H1 (cell line): ENCODE results near the gene CD248. TPM values are rescaled to one million over a fixed set of nuclear protein-coding genes. Genes with fewer than 3 reads are reported as not detected.

Experiments
- ASH2L ChIP-seq: fragments of 200-600, 300-600 bp; sonication (generic); IDR thresholded peaks from one replicate; pipeline ENCODE4 v1.7.1; 2017; ENCODE audit warnings: low read length
- ATF3 ChIP-seq: IDR thresholded peaks from 2 replicates; pipeline ENCODE4 v1.6.1; 2011; ENCODE audit warnings: low read depth, mild to moderate bottlenecking, low read length; ENCODE audit not compliant: insufficient read depth
- BCL11A ChIP-seq, 2 experiments: IDR thresholded peaks; one replicate each; pipeline ENCODE4 v1.6.1; 2011; ENCODE audit warnings: low read depth in 2 of 2, low read length in 2 of 2, mild to moderate bottlenecking in 2 of 2
- BRCA1 ChIP-seq: IDR thresholded peaks from 2 replicates; pipeline ENCODE4 v1.6.1; 2012; ENCODE audit warnings: low read depth, low read length, improper control_type of control experiment
- CREB1 ChIP-seq: IDR thresholded peaks from 2 replicates; pipeline ENCODE4 v1.6.1; 2012; ENCODE audit warnings: inconsistent platforms
- CTCF ChIP-seq, 3 experiments: IDR thresholded peaks; 1 replicate in 2 of 3; 2 replicates in 1 of 3; pipeline versions ENCODE4 v1.5.1 to v1.6.1; 2011; ENCODE audit warnings: low read length in 3 of 3, mild to moderate bottlenecking in 3 of 3, inconsistent platforms in 2 of 3, low read depth in 1 of 3, moderate library complexity in 1 of 3; ENCODE audit not compliant: insufficient read depth in 1 of 3; ENCODE audit errors: control extremely low read depth in 1 of 3
- EZH2 ChIP-seq: fragments of 200-600 bp; sonication (generic); IDR thresholded peaks from 2 replicates; pipeline ENCODE4 v1.7.1; 2012; ENCODE audit warnings: low read depth, mild to moderate bottlenecking, moderate library complexity, low read length, inconsistent platforms; ENCODE audit not compliant: severe bottlenecking
- JUN ChIP-seq: IDR thresholded peaks from 2 replicates; pipeline ENCODE4 v1.6.1; 2011; ENCODE audit warnings: low read depth, mild to moderate bottlenecking, improper control_type of control experiment, low read length
- KDM1A ChIP-seq: fragments of 200-600, 300-600 bp; sonication (generic); IDR thresholded peaks from 2 replicates; pipeline ENCODE4 v1.7.1; 2016; ENCODE audit warnings: mild to moderate bottlenecking, low read length, borderline replicate concordance
- KDM4A ChIP-seq: IDR thresholded peaks from one replicate; pipeline ENCODE4 v1.7.1; 2012; ENCODE audit warnings: low read depth, mild to moderate bottlenecking, moderate library complexity, low read length, inconsistent platforms; ENCODE audit not compliant: severe bottlenecking
- NANOG ChIP-seq: IDR thresholded peaks from 2 replicates; pipeline ENCODE4 v1.6.1; 2011; ENCODE audit warnings: low read length, low read depth, mild to moderate bottlenecking, inconsistent platforms; ENCODE audit not compliant: insufficient read depth, poor library complexity, severe bottlenecking
- PHF8 ChIP-seq: fragments of 200-600 bp; sonication (generic); conservative IDR thresholded peaks from 2 replicates; pipeline ENCODE4 v1.7.1; 2012; ENCODE audit warnings: low read depth, mild to moderate bottlenecking, inconsistent platforms, low read length, moderate library complexity
- POLR2AphosphoS5 ChIP-seq: IDR thresholded peaks from 2 replicates; pipeline ENCODE4 v1.6.1; 2011; ENCODE audit warnings: low read depth, low read length
- RAD21 ChIP-seq, 2 experiments: IDR thresholded peaks in 1 of 2; conservative IDR thresholded peaks in 1 of 2; 2 replicates each; pipeline ENCODE4 v1.6.1; 2011; ENCODE audit warnings: low read depth in 2 of 2, low read length in 2 of 2, improper control_type of control experiment in 1 of 2, inconsistent platforms in 1 of 2, mild to moderate bottlenecking in 1 of 2, moderate library complexity in 1 of 2
- SAP30 ChIP-seq: fragments of 300-600 bp; sonication (generic); IDR thresholded peaks from 2 replicates; pipeline ENCODE4 v1.7.1; 2012; ENCODE audit warnings: low read length, moderate library complexity, mild to moderate bottlenecking, inconsistent platforms; ENCODE audit not compliant: insufficient read depth, insufficient replicate concordance
- SIRT6 ChIP-seq: IDR thresholded peaks from one replicate; pipeline ENCODE4 v1.7.1; 2012; ENCODE audit warnings: low read length, inconsistent platforms
- SP4 ChIP-seq: IDR thresholded peaks from 2 replicates; pipeline ENCODE4 v1.6.1; 2012; ENCODE audit warnings: low read length, inconsistent platforms
- SUZ12 ChIP-seq: fragments of 200-600 bp; sonication (generic); IDR thresholded peaks from 2 replicates; pipeline ENCODE4 v1.6.1; 2012; ENCODE audit warnings: mild to moderate bottlenecking, inconsistent platforms, low read length, moderate library complexity, mixed read lengths
- YY1 ChIP-seq: IDR thresholded peaks from 2 replicates; pipeline ENCODE4 v1.6.1; 2011; ENCODE audit warnings: low read depth, mild to moderate bottlenecking, low read length
- polyA plus RNA-seq, 7 experiments: library from polyadenylated mRNA; depleted of rRNA in 3 of 7; stranded (reverse) in 5 of 7; unstranded in 2 of 7; fragments of >200 nt in 5 of 7; fragments of 200-250 nt in 2 of 7; gene quantifications; 1 replicate in 5 of 7; 2 replicates in 1 of 7; 4 replicates in 1 of 7; pipeline versions ENCODE4 v1.2.1 to v1.2.3, GENCODE V29; 2011 to 2013; ENCODE audit warnings: missing spikeins in 2 of 7, mixed read lengths in 2 of 7
- total RNA-seq: library from RNA; stranded (reverse); fragmentation: NEBNext Ultra II Directional; extraction: Animal tissue kit (Norgen Biotek cat#: 25700); gene quantifications from 2 replicates; pipeline ENCODE4 v1.2.1, GENCODE V29; 2021
- TF ChIP-seq, protein P1 (sequence below): IDR thresholded peaks from 2 replicates; pipeline ENCODE4 v1.6.1; 2011; ENCODE audit warnings: low read length, improper control_type of control experiment

Gene CD248
- total and polyA plus RNA-seq, 2 of the 8 experiments (the other 6 are each of a cell fraction or from before 2014, with no cell fraction given), result 2.7 to 3.9 TPM

DNA sequence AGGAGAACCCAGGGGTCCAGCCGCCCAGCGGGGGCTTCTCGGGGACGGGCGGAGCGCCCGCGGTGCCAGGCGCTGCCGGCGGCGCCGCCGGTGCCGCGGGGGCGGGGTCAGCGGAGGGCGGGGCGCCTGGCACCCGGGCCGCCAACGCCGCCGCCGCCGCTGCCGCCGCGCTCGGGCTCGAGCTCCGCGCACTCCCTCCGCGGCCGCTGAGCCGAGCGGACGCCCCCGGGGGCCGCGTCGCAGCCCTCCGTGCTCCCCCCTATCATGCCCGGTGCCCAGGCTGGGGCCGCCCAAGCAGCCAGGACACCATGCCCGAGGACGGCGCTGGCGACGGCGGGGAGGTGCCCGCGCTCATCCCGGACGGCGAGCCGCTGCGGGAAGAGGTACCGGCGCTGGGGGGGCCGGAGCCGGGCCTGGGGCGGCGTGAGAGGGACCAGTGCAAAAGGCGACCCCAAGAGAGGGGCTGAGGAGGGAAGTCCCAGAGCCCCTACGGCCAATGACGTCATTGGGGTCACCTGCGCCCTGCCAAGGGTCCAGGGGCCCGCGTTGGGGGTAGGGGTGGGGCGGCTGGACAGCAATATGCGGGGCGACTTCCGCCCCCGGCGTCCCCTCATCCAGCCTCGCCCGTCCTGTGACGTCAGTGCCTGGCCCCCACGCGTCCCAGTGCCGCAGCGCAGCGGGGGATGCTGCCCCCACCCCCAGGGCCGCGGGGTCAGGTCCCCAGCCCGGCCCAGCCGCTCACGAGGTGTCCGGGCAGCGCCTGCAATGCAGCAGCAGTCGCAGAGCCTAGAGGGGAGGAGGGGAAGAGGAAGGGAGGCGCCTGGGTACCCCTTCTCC is 24.9 kb downstream of the CD248 start, which contains the start of gene TMEM151A (continued):
- TF ChIP-seq ATF3 (no peak), BCL11A (IDR thresholded peaks at IDR 0.05; ENCODE audit: low read depth in 2 of 2, low read length in 2 of 2) (no peak), CREB1 (peak; percentile 65), POLR2AphosphoS5 (no peak), SAP30 (no peak), PHF8 (no peak), SIRT6 (no peak), YY1 (no peak), SP4 (no peak), KDM1A (no peak), EZH2 (peak; percentile 39), SUZ12 (no peak), BRCA1 (no peak), KDM4A (peak; percentile 78), RAD21 (IDR thresholded peaks at IDR 0.05 in 1 of 2, conservative IDR thresholded peaks at IDR 0.05 in 1 of 2; ENCODE audit: low read depth in 2 of 2, low read length in 2 of 2) (no peak), CTCF (IDR thresholded peaks at IDR 0.05; ENCODE audit: control extremely low read depth in 1 of 3, insufficient read depth in 1 of 3, low read depth in 1 of 3, low read length in 3 of 3) (no peak), JUN (no peak), ASH2L (peak; percentile 33), NANOG (no peak)
- TF ChIP-seq, protein P1, sequence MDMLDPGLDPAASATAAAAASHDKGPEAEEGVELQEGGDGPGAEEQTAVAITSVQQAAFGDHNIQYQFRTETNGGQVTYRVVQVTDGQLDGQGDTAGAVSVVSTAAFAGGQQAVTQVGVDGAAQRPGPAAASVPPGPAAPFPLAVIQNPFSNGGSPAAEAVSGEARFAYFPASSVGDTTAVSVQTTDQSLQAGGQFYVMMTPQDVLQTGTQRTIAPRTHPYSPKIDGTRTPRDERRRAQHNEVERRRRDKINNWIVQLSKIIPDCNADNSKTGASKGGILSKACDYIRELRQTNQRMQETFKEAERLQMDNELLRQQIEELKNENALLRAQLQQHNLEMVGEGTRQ, result no peak
